Heart left ventricle (tissue), 13 donors: Measurements from ENCODE around the gene BCR.

Experiments used
- POLR2A ChIP-seq, 2 donors: fragments of 450-650 bp; IDR thresholded peaks; one replicate each; pipeline ENCODE4 v1.6.1; 2017; ENCODE audit warnings: antibody characterized with exemption in 2 of 2, mild to moderate bottlenecking in 2 of 2, moderate library complexity in 2 of 2
- TF ChIP-seq, protein P1 (sequence below), 12 donors: fragments of 200-600 bp; sonication (generic) in 4 of 12; IDR thresholded peaks; one replicate each; pipeline versions ENCODE4 v1.5.0 to v1.8.0; 2018 to 2022; ENCODE audit warnings: antibody characterized with exemption in 12 of 12, mild to moderate bottlenecking in 5 of 12
- donor health status: ischemic (EF 13 %, LVEDD 7.1; RV severe dilation, severe dysfunction).
- donor health status: DM: no; HTN: yes; CAD: no.
- donor health status: DM: no; HTN: no; CAD: no.
- donor health status: ischemic (EF 25% LVEDD 6.9; RV normal size, moderate dysfunction).
- donor health status: ischemic (EF 25% LVEDD 5.7; RV mildly dilated, moderate dysfunction).
- donor health status: ischemic (EF 35%, LVEDD 5.7; RV mildly dilated, moderate dysfunction).
- donor health status: nonischemic (EF 11% LVEDD 7.7; RV severe dilation, severe dysfunction).
- donor health status: DM: yes; HTN: yes; CAD: no.
- donor health status: PGD.
- donor health status: ischemic (EF 29% LVEDD 5.4; RV normal size, mild dysfunction).
- donor health status: nonischemic (EF 23%, LVEDD 6.1; RV moderate dilation, normal function).

DNA sequence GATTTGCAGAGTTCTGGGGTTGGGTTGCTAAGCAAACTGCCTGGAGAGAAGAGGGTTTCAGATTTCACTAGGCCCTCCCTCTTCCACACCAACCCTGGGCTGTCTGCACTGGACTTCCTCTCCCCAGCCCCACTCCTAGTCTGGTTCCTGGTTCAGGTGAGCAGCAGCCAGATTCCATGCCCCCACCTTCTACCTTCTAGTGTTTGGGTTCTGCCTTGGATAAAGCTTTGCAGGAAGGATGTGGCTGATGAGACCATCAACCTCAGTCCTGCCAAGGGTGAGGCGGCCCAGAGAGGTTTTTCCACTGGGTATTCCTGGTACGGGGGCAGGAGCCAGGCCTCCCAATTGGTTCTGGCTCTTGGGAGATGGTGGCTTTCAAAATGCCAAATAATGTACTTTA, 68.3 kb downstream of the BCR start:
- TF ChIP-seq, protein P1, sequence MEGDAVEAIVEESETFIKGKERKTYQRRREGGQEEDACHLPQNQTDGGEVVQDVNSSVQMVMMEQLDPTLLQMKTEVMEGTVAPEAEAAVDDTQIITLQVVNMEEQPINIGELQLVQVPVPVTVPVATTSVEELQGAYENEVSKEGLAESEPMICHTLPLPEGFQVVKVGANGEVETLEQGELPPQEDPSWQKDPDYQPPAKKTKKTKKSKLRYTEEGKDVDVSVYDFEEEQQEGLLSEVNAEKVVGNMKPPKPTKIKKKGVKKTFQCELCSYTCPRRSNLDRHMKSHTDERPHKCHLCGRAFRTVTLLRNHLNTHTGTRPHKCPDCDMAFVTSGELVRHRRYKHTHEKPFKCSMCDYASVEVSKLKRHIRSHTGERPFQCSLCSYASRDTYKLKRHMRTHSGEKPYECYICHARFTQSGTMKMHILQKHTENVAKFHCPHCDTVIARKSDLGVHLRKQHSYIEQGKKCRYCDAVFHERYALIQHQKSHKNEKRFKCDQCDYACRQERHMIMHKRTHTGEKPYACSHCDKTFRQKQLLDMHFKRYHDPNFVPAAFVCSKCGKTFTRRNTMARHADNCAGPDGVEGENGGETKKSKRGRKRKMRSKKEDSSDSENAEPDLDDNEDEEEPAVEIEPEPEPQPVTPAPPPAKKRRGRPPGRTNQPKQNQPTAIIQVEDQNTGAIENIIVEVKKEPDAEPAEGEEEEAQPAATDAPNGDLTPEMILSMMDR (IDR thresholded peaks at IDR 0.05): no peak
- no peak for TF ChIP-seq POLR2A (IDR thresholded peaks at IDR 0.05)
